ENCODE data around the gene SPIN1.

Gene SPIN1

DNA sequence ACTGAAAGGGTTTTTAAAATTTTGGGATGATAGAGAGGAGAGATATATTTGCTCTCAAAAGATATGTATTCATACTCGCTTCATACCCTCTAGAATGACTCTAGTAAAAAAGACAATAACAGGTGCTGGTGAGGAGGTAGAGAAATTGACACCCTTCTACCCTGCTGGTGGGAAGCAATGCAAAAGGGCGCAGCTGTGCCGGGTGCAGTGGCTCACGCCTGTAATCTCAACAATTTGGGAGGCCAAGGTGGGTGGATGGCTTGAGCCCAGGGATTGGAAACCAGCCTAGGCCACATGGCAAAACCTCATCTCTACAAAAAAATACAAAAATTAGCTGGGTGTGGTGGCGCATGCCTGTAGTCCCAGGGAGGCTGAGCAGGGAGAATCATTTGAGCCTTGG, 112.8 kb downstream of the SPIN1 start:
- no peak for DNase-seq

DNA sequence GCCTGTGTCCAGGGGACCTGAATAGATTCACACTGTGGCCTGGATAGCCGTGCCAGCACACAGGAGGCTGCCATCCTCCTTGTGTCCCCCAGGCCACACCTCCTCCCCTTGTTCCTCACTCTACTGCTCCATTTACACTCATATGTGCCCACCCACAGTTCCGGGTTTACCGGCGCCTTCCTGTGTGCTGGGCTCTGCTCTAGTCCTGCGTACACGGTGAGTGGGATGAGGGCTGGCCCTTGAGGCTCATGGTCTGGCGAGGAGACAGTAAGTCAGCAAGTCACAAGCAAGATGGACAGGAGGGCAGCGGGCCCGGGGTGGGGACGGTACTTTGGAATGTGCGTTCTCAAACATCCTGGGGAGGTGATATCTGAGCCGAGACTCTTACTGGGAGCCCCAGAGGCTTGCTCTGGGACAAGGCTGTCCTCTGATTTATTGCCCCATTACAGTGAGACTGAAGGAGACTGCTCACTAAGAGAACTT, 114.3 kb downstream of the SPIN1 start:
- DNase-seq, result no peak

DNA sequence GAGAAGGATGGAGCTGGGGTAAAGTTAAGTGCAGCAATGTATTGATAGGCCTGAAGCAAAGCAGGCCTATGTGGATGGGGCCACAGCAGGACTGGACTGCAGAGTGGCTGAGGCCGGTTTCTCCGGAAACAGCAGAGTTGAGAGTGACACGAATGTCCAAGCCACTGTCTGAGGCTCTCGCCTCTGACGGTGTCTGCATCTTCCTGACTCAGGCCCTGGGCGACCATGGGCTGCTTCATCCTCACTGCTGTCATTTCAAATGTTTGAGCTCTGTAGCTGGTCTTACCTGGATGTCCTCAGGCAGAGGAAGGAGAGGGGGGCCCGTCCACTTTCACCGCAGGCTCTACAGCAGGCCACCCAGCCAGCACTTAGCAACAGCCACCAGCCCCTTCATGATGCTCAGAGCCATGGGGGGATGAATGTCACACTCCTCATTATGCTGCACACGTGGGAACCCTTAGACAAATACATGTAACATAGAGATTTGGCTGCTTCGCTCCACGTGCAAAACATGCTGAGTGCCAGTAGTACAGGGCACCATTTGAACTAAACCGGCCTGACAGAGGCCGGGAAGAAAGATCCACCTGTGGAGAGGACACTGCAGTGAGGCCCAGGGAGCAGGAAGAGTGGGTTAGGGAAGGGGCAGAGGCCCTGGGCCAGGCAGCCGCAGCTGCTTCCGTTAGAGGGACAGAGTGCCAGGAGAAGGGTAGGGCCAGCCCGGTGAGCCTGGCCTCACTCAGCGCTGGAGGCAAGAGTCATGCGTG, 115.0 kb downstream of the SPIN1 start:
- DNase-seq, result no peak

DNA sequence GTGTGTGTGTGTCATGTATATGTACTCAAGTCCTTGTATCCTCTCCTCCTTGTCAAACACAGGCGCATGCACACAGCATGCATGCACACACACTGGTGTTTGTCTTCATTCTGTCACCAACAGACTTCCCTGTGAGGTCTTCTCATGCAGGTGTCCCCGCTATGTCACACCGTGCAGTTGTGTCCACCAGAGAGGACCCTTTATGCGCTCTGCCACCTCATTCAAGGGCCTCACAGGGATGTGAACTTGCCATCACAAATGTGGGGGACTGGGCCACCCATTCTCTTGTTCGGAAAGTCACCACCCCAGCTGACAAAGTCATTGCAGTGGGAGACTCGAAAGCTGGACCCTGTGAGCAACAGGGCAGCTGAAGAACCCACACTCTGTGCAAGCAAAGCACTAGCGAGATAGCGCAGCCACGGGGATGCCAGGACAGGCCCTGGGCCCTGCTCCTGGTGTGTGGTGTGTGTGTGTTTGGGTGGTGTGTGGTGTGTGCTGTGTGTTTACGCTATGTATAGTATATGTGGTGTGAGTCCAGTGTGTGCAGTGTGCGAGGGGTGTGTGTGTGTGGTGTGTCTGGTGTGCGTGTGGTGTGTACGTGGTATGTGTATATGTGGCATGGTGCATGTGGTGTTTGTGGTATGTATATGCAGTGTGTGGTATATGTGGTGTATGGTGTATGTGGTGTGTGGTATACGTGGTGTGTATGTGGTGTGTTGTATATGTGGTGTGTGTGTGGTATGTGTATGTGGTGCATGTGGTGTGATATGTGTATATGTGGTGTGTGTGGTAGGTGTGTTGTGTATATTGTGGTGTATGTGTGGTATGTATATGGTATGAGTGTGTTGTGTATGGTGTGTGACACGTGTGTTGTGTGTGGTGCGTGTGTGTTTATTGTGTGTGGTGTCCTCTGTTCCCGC, 115.9 kb downstream of the SPIN1 start:
- no peak for DNase-seq

DNA sequence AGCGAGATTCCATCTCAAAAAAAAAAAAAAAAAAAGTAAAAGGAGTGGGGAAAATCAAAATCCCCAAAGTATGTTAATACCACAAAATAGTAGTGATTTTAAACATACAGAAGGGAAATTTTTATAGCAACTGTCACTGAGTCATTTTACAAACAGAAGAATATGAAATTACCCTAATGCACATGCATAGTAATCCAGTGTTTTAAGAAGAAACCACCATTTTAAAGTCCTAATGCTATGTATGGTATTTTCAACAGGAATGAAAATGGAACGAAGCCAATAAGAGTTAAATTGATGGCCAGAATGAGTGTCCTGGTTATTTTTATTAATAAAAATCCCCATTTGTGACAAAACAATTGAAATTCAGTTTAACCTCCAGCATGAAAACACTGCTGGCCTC, 120.1 kb downstream of the SPIN1 start:
- DNase-seq, result no peak

DNA sequence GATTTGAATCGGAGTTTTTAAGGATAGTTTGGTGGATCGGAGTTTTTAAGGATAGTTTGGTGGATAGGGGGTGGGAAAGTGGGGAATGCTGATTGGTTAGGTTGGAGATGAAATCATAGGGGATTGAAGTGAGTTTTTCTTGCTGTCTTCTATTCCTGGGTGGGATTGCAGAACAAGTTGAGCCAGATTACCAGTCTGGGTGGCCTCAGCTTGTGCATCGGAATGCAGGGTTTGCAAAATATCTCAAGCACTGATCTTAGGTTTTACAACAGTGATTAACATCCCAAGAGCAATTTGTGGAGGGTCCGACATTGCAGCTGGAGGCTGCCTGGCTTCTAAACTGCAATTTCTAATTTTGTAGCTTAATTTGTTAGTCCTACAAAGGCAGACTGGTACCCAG, 123.7 kb downstream of the SPIN1 start:
- DNase-seq, result no peak

DNA sequence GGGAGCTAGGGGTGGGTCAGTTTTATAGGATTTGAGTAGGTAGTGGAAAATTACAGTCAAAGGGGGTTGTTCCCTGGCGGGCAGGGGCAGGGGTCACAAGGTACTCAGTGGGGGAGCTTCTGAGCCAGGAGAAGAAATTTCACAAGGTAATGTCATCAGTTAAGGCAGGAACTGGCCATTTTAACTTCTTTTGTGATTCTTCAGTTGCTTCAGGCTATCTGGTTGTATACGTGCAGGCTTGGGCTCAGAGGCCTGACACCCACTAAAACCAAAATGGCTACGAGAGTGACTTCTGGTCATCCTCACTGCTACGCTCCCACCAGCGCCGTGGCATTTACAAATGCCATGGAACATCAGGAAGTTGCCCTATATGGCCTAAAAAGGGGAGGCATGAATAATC, 126.0 kb downstream of the SPIN1 start:
- no peak for DNase-seq

DNA sequence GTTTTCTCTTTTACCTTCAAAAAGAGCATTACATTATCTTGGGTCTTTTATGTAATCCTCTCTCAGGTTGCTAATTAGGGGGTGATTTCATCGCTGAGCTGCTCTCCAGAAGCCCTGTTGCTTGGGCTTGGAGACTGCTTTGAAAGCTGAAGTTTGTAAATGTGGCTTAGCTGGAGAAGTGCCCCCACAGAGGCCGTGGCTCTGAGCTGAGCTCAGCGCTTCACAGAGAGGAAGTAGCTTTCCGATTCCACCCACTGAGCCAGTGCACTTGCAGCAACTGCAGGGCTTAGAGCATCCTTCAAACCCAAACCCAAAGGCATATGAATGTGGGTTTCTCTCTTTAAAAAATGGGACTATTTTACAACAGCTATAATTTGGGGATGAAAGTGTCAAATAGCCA, 133.1 kb downstream of the SPIN1 start:
- no peak for DNase-seq

DNA sequence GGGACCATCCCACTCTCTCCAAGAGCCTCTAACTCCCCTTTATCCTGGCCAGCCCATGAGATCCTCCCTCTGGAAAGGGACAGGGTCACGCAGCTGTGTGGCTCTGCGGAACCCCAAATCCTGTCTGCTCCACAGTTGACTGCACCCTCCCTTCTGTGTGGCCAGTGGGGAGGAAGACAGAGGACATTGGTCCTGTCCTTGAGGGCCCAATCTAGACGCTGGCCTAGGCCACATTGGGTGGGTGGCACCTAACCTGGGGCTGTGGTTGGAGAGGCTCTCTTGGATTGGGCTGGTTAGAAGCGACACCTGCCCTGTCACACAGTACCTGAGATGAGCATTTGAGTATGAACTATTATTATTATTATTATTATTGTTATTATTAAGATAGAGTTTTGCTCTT, 134.1 kb downstream of the SPIN1 start:
- DNase-seq, result no peak

DNA sequence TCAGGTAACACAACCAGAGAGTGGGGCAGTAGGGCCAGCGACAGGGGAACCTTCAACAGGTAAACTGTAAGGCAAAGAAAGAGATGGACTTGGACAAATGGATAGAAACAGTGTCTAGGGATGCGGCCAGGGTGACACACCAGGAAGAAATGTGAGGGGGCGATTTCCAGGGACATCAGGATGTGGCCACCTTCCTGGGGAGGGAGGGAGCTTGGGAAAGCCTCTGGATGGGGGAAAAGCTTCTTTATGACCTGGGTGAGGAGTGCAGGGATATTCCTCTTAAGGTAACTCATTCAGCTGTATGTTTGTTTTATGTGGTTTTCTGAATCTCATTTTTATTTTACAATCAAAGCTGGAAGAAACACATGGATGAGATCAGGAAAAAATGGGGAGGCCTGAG, 134.8 kb downstream of the SPIN1 start:
- DNase-seq, result no peak

DNA sequence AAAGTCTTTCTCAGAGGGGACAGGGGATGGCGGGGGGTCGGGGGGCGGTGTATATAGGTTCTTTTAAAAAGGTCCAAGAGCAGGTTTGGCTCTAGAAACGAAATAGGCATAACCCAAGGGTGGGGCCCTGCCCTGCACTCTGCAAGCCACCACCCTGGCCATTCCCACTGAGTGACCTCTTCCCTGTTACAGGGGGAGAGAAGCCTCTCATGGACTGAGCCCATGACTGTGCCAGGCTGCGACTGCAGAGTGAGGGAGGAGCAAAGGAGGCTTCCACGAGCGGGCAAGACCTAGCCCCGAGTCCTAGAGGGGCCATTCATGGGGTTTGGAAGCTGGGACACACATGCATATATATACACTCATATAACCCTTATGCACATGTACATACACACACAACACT, 136.7 kb downstream of the SPIN1 start:
- no peak for DNase-seq

DNA sequence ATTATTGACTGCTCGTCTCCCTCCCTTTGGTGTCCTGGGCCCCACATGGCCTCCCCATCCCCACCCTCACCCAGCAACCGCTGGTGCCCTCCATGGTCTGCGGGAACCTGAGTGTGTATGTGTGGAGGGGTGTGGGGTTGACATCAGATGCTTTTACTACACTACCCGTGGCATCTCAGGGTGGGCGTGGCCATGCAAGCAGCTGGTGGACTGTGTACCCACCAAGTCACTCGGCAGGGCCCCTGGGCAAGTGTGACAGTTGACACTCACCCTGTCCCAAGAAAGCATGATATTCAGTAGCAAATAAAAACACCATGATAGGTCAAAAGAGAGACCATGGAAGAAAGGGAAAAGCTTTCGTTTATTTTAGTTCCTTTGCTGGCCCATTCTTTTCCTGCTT, 139.4 kb downstream of the SPIN1 start:
- no peak for DNase-seq

All from cortex of kidney (tissue), 1 donor.